ENCODE measurements around the gene NT5DC4.

NT5DC4 gene

DNA sequence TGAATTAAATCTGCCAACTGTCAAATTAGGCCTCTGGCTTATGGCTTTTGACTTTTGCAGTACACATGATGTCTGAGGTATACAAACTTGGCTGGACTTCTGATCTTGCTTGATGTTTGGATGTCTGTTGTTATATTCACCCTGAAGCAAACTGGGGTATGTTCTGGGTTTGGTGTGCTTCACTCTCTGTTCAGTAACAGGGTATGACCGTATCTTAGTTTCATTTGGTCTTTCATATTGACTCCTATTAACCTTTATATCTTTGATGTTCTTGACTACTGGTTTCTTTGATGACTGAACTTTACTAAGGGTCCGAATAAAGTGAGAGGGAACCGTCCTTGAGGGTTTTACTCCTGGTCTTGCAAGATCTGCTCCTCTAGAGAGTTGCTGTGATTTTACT, 35.4 kb downstream of the NT5DC4 start:
- no peak for DNase-seq

DNA sequence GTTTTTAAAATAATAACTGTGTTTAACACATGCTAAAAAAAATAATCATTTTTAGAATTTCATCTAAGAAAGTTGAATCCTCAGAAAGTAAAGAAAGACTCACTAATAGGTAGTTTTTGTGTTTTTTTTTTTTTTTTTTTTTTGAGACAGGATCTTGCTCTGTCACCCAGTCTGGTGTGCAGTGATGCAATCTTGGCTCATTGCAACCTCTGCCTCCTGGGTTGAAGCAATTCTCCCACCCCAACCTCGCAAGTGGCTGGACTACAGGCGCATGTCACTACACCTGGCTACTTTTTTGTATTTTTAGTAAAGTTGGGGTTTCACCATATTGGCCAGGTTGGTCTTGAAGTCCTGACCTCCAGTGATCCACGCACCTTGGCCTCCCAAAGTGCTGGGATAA, 36.4 kb downstream of the NT5DC4 start:
- no peak for DNase-seq

GRCh38 chr2:112758711-112759110, 37.9 kb downstream of the NT5DC4 start:
- no peak for DNase-seq

GRCh38 chr2:112760149-112760548, 39.3 kb downstream of the NT5DC4 start:
- no peak for DNase-seq

- DNase-seq: no peak
Measured at GRCh38 chr2:112762276-112762675, 41.5 kb downstream of the NT5DC4 start.

- DNase-seq: peak; percentile 82
Measured at GRCh38 chr2:112764071-112765044, 43.5 kb downstream of the NT5DC4 start, which contains the start of gene CKAP2L. Gene CKAP2L, minus strand, starts transcription at chr2:112764609. Its CDS starts 11 bp downstream, at chr2:112764598.

DNA sequence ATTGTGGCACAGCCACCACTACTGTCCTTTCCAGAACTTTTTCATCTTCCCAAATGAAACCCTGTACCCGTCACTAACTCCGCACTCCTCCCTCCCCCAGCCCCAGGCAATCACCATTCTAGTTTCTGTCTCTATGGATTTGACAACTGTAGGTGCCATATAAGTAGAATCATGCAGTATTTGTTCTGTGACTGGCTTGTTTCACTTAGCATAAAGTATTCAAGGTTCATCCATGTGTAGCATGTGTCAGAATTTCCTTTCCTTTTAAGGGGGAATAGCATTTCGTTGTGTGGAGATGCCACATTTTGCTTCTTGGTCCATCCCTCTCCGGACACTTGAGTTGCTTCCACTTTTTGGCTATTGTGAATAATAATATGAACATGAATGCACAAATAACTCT, 44.4 kb downstream of the NT5DC4 start:
- DNase-seq: no peak

GRCh38 chr2:112767693-112768330, 47.0 kb downstream of the NT5DC4 start:
- DNase-seq: no peak

DNA sequence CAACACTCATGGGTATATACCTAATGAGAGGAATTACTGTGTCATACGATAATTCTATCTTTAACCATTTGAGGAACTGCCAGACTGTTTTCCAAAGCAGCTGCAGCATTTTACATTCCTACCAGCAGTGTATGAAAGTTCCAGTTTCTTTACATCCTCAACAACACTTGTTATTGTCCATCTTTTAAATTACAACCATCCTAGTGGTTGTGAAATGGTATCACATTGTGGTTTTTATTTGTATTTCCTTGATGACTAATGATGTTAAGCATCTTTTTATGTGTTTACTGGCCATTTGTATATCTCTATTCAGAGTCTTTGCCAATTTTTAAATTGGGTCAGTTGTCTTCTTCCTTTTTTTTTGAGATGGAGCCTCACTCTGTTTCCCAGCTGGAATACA, 47.6 kb downstream of the NT5DC4 start:
- DNase-seq: no peak

GRCh38 chr2:112772322-112772721, 51.5 kb downstream of the NT5DC4 start:
- no peak for DNase-seq

GRCh38 chr2:112772911-112773475, 52.2 kb downstream of the NT5DC4 start:
- DNase-seq: no peak

DNA sequence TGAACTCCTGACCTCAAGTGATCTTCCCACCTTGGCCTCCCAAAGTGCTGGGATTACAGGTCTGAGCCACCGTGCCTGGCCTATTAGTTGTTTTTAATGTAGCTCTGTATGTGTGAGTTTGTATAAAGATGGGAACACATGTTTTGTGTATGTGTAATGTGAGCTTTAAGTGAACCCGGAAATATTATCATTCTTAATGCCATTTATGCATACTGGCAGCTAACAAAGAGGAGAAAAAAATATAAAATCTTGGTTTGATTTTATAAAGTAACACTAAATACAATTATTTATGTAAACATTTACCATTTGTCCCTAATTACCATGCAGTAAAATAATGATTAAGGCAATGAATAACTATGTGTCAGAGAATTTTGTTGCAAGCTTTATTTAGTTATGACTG, 52.7 kb downstream of the NT5DC4 start:
- no peak for DNase-seq

- no peak for DNase-seq
Measured at GRCh38 chr2:112774536-112775285, 53.9 kb downstream of the NT5DC4 start.

DNA sequence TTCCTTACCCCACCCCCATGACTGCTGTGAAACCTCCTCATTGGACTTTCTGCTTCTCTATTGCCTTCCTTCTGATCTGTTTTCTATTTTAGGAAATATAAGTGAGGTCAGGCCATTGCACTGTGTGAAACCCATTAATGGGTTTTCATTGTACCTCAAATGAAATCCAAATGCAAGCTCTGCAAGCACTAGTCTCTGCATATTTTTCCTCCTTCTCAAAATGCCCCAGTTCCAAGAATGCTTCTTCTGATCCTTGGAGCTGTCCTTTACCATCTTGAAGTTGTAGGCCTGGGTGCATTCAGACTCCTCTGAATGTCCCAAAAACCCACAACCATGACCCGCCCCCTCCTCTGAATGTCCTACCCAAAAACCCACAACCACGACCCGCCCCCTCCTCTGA, 55.3 kb downstream of the NT5DC4 start:
- DNase-seq: no peak

GRCh38 chr2:112777036-112777435, 56.2 kb downstream of the NT5DC4 start:
- no peak for DNase-seq

DNA sequence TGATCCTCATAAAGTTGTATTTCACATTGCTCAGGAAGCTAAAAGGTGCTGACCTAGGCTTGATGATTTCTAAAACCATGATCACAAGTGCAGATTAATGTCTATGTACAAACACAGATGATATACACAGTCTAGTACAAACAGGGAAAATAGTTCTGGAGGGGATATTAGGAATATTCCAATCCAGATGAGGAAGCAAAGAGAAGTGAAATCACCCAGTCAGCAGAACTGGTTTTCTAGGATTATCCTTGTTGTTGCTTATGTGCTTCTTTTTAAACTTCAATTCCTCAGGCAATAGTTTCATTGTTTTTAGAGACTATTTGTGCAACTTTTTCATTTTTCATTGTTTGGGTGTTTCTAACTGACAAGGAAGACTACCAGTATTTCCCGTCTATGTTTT, 58.8 kb downstream of the NT5DC4 start:
- no peak for DNase-seq

DNA sequence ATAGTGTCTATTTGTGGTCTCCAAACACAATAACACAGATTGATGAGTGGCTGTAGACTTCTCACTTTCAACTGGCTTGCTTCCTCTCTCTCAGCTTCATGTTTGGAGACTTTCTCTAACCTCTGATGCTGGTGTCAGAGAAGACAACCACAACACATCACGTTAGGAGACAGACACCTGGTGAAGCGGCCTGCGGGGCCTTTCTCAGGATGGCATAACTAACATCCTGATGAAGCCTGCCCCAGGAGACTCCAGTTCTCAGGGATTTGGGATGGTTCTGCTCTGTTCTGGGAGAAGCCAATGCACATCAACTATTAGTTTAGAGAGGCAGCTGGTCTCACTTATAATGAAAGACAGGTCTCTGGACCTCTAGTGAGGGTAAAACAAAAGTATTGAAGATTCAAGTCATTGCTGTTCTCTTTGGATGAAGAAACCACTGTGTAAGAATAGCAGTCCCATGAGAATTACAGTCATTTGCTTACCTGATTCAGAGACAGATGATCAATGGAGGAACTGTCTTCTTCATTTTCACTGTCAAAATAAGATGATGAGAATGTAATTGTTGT, 61.5 kb downstream of the NT5DC4 start:
- DNase-seq: no peak

GRCh38 chr2:112783187-112783714, 62.4 kb downstream of the NT5DC4 start:
- no peak for DNase-seq

DNA sequence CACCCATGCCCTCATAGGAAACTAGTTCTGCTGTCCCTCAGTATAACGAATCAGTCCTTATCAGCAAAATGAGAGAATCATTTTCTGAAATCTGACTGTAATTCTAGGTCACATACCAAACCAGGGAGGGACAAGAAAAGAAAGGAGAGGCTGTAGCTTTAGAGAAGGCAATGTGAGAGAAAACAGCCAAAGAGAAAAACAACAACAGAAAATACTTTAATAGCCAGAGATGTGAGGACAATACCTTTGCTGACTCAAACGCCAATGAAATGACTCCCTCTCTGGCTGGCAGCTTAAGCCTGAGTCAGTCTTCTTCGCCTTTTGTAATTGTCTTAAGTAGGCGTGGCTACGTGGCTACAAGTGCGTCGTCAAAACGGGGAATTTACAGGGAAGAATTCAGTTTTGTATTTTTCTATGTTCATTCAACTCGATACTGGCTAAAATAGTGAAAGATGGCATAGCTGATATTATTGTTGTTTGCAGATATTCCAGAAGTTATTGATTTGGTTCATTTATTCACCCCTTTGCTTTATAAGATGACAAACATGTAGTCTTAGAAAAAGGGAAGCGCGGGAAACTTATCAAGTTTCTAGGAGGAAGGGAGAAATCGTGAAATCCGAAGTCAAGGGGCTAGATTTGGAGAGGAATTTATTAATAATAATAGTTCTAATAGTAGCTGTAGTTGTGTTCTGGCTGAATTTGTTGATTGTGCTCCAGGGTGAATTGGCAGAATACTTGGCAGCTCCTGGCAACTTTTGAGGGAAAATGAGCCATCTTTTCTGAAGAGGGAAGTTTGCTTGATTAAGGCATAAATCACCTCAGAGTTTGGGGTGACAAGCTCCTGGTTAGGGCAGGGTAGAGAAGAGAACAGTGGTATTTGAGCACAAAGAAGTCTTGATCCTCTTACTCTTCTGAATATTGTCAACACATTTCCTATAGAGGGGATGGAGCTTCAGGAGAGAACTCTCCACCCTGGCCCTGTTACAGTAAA, 63.7 kb downstream of the NT5DC4 start, which contains the start of gene IL1A:
IL1A (minus strand) TSS at position 295 of the 991 bp plus-strand sequence. CDS start 723 bp downstream, outside the sequence.
- DNase-seq: no peak

DNA sequence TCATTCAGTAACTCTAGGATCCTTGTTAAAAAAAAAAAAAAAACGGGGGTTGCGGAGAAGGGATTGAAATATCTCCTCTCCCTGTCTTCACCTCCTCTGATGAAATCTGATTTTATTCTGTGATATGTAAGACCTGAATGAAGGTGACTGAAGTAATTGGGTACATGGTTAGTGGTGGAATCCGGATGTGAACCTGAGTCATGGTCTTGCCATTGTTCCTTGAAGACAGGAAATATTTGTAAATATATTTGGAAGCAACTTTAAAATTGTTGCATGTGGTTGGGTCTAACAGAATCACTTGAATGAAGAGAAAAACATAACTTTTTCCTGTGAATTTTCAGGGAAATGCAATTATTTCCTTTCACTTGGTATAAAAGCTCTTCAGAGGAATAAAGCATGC, 66.5 kb downstream of the NT5DC4 start:
- DNase-seq: no peak
